ENCODE measurements around the gene CDYL2.
A peak's percentile ranks its signal among the peaks of the same experiment; 100 is the strongest.

The CDYL2 gene

GRCh38 chr16:80703131-80704071 is 101.0 kb downstream of the CDYL2 start:
- no peak for DNase-seq

GRCh38 chr16:80702696-80703095 is 101.7 kb downstream of the CDYL2 start:
- no peak for DNase-seq

GRCh38 chr16:80700558-80700957 is 103.8 kb downstream of the CDYL2 start:
- no peak for DNase-seq

GRCh38 chr16:80695020-80695419 is 109.4 kb downstream of the CDYL2 start:
- DNase-seq: peak; percentile 25

- DNase-seq: no peak
These were observed 110.8 kb downstream of the CDYL2 start for GRCh38 chr16:80693553-80693952.

GRCh38 chr16:80692270-80692669 is 112.1 kb downstream of the CDYL2 start:
- DNase-seq: no peak

GRCh38 chr16:80691111-80691741 is 113.2 kb downstream of the CDYL2 start:
- DNase-seq: no peak

- DNase-seq: no peak
These were observed 114.9 kb downstream of the CDYL2 start for GRCh38 chr16:80689487-80689886.

- DNase-seq: no peak
These were observed 116.8 kb downstream of the CDYL2 start for GRCh38 chr16:80687606-80688005.

- DNase-seq: no peak
These were observed 119.5 kb downstream of the CDYL2 start for GRCh38 chr16:80684906-80685305.

- DNase-seq: no peak
These were observed 120.1 kb downstream of the CDYL2 start for GRCh38 chr16:80684136-80684765.

GRCh38 chr16:80683646-80684045 is 120.8 kb downstream of the CDYL2 start:
- no peak for DNase-seq

- no peak for DNase-seq
These were observed 121.9 kb downstream of the CDYL2 start for GRCh38 chr16:80682421-80683070.

GRCh38 chr16:80681436-80681835 is 123.0 kb downstream of the CDYL2 start:
- DNase-seq: no peak

- DNase-seq: no peak
These were observed 123.6 kb downstream of the CDYL2 start for GRCh38 chr16:80680839-80681238.

GRCh38 chr16:80680046-80680445 is 124.4 kb downstream of the CDYL2 start:
- DNase-seq: no peak

- DNase-seq: no peak
These were observed 129.5 kb downstream of the CDYL2 start for GRCh38 chr16:80674884-80675283.

- no peak for DNase-seq
These were observed 132.0 kb downstream of the CDYL2 start for GRCh38 chr16:80672379-80672778.

GRCh38 chr16:80671281-80671849 is 133.0 kb downstream of the CDYL2 start:
- no peak for DNase-seq

GRCh38 chr16:80670170-80670865 is 134.1 kb downstream of the CDYL2 start:
- DNase-seq: no peak

GRCh38 chr16:80669673-80670072 is 134.7 kb downstream of the CDYL2 start:
- DNase-seq: no peak

GRCh38 chr16:80667925-80668324 is 136.5 kb downstream of the CDYL2 start:
- no peak for DNase-seq
